Thyroid gland (tissue), 4 donors: ENCODE results near the gene COL4A1.

Experiments used
- POLR2A ChIP-seq, 2 donors: fragments of 450-650 bp; IDR thresholded peaks; one replicate each; pipeline ENCODE4 v1.6.1; 2017; ENCODE audit warnings: antibody characterized with exemption in 2 of 2, mild to moderate bottlenecking in 2 of 2, moderate library complexity in 1 of 2
- TF ChIP-seq, protein P1 (sequence below), 6 experiments: fragments of 200-600 bp in 3 of 6; fragments of 450-650 bp in 3 of 6; sonication (generic) in 3 of 6; IDR thresholded peaks; one replicate each; pipeline ENCODE4 v1.5.1; 2016 to 2019; ENCODE audit warnings: antibody characterized with exemption in 6 of 6, mild to moderate bottlenecking in 2 of 6, inconsistent platforms in 1 of 6, moderate library complexity in 1 of 6

DNA sequence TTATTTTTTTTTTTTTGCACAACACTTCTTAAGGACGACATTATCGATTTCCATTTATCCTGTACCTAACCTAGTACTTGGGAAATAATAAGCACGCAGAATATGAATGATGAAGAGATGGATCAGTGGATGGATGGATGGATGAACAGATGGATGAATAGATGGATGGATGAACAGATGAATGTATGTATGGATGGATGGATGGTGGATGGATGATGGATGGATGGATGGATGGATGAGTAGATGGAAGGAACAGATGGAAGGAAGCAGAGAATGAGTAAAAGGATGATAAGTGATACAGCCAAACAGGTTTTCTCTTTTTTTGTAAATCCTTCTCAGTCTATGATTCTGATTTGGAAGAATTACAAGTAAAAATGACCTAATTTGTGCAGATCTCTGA lies 166.9 kb downstream of the COL4A1 start:
- TF ChIP-seq, protein P1, sequence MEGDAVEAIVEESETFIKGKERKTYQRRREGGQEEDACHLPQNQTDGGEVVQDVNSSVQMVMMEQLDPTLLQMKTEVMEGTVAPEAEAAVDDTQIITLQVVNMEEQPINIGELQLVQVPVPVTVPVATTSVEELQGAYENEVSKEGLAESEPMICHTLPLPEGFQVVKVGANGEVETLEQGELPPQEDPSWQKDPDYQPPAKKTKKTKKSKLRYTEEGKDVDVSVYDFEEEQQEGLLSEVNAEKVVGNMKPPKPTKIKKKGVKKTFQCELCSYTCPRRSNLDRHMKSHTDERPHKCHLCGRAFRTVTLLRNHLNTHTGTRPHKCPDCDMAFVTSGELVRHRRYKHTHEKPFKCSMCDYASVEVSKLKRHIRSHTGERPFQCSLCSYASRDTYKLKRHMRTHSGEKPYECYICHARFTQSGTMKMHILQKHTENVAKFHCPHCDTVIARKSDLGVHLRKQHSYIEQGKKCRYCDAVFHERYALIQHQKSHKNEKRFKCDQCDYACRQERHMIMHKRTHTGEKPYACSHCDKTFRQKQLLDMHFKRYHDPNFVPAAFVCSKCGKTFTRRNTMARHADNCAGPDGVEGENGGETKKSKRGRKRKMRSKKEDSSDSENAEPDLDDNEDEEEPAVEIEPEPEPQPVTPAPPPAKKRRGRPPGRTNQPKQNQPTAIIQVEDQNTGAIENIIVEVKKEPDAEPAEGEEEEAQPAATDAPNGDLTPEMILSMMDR (IDR thresholded peaks at IDR 0.05) = no peak
- no peak for TF ChIP-seq POLR2A (IDR thresholded peaks at IDR 0.05)
